Naive B cell (primary cell): ENCODE results near the gene ABO. TPM values are rescaled to one million over a fixed set of nuclear protein-coding genes. Genes with fewer than 3 reads are reported as not detected.

Source experiments
- ATAC-seq, 2 donors: fragments of 150-1000 bp; cut with Tn5 transposase; 2 replicates each; pipeline ENCODE4 v1.10.0; 2021; ENCODE audit warnings: low read depth in 2 of 2, mild to moderate bottlenecking in 2 of 2, moderate library complexity in 2 of 2
- DNase-seq: peaks from one replicate; pipeline ENCODE4 v3.0.0; 2022
- H3K27ac Mint-ChIP-seq, 6 donors: one replicate each; pipeline ENCODE4 v1.8.0; 2020 to 2022; ENCODE audit warnings: mild to moderate bottlenecking in 6 of 6, mixed read lengths in 6 of 6, moderate library complexity in 5 of 6, inconsistent platforms in 2 of 6
- H3K27me3 Mint-ChIP-seq, 3 donors: one replicate each; pipeline ENCODE4 v1.8.0; 2021 to 2022; ENCODE audit warnings: mixed read lengths in 3 of 3, mild to moderate bottlenecking in 1 of 3
- H3K36me3 Mint-ChIP-seq, 2 donors: one replicate each; pipeline ENCODE4 v1.8.0; 2020 to 2022; ENCODE audit warnings: mixed read lengths in 2 of 2, inconsistent platforms in 1 of 2, mild to moderate bottlenecking in 1 of 2
- H3K4me1 Mint-ChIP-seq, 3 donors: one replicate each; pipeline ENCODE4 v1.8.0; 2020 to 2022; ENCODE audit warnings: mixed read lengths in 3 of 3, inconsistent platforms in 1 of 3, mild to moderate bottlenecking in 1 of 3, moderate library complexity in 1 of 3
- H3K4me3 Mint-ChIP-seq, 8 donors: one replicate each; pipeline ENCODE4 v1.8.0; 2020 to 2022; ENCODE audit warnings: mild to moderate bottlenecking in 8 of 8, mixed read lengths in 8 of 8, moderate library complexity in 8 of 8, inconsistent platforms in 2 of 8
- H3K9me3 Mint-ChIP-seq, 7 donors: one replicate each; pipeline ENCODE4 v1.8.0; 2020 to 2022; ENCODE audit warnings: mixed read lengths in 7 of 7, mild to moderate bottlenecking in 5 of 7, inconsistent platforms in 2 of 7, moderate library complexity in 1 of 7
- polyA plus RNA-seq, 6 donors: library from polyadenylated mRNA; unstranded; fragments of 300-500 nt; fragmentation: Illumina TruSeq; gene quantifications; one replicate each; pipeline ENCODE4 v1.2.3, GENCODE V29; 2021; ENCODE audit warnings: low read depth in 6 of 6

ABO gene
- polyA plus RNA-seq, 6 donors from 2014 or later = 0.93 to 0.94 TPM; not detected in 4

DNA sequence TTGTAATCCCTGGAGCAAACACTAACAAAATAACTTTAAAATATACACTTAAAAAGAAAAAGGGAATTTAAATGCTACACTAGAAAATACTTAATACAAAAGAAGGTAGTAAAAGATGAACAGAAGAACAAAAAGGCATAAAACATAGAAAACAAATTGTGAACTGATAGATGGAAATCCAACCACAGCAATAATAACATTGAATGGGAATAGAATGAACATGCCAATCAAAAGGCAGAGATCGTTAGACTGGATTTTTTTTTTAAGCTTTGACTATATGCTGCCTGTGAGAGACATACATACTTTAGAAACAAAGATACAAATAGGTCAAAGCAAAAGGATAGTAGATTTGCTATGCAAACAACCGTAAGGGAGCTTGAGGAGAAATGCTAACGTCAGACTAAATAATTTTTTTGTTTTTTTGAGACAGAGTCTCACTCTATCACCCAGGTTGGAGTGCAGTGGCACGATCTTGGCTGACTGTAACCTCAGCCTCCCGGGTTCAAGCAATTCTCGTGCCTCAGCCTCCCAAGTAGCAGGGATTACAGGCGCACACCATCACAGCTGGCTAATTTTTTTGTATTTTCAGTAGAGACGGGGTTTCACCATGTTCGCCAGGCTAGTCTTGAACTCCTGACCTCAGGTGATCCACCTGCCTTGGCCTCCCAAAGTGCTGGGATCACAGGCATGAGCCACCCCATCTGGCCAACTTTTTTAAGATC lies 6.5 kb downstream of the ABO start:
- H3K9me3 Mint-ChIP-seq = no peaks in the 10 kb centered on the region
- no peak overlapping the region for H3K27ac Mint-ChIP-seq
- H3K4me3 Mint-ChIP-seq = no peak overlapping the region
- ATAC-seq = no peak
- peaks cover 27 to 60% (median 28%) of the 10 kb centered on the region in 3 donors for H3K27me3 Mint-ChIP-seq
- DNase-seq = no peak
- no peaks in the 10 kb centered on the region for H3K4me1 Mint-ChIP-seq
- H3K36me3 Mint-ChIP-seq = no peaks in the 10 kb centered on the region

GRCh38 chr9:133264235-133264764 lies 10.7 kb downstream of the ABO start:
- Mint-ChIP-seq H3K4me1 (no peaks in the 10 kb centered on the region), H3K36me3 (no peaks in the 10 kb centered on the region), H3K9me3 (no peaks in the 10 kb centered on the region), H3K4me3 (no peak overlapping the region), H3K27ac (no peak overlapping the region), H3K27me3 (peaks cover 14 to 41% (median 28%) of the 10 kb centered on the region in 3 donors)
- ATAC-seq (no peak), DNase-seq (no peak)

- Mint-ChIP-seq H3K9me3 (no peaks in the 10 kb centered on the region), H3K27ac (no peak overlapping the region), H3K4me1 (no peaks in the 10 kb centered on the region), H3K4me3 (no peak overlapping the region), H3K27me3 (peaks cover 14 to 35% (median 28%) of the 10 kb centered on the region in 3 donors), H3K36me3 (no peaks in the 10 kb centered on the region)
- ATAC-seq (no peak), DNase-seq (no peak)
These were observed 11.4 kb downstream of the ABO start for GRCh38 chr9:133263557-133263956.

- no peak for ATAC-seq
- no peak overlapping the region for H3K27ac Mint-ChIP-seq
These were observed 12.8 kb downstream of the ABO start for GRCh38 chr9:133262226-133262625.

DNA sequence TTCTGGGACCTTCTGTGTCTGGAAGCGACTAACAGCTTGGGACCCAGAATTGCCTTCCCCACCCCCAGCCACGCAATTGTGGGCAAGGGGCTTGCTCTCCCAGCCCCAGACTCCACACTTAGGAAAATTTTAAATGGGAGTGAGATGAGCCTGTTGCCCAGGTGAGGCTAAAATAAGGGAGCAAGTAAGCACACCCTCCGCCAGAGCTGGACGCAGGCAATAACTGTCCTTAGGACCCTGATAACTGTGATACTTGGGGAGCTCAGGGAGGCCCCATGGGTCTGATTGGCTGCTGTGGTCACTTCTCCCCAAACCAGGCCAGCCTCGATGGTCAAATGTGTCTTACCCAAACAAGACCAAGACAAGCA lies 13.3 kb downstream of the ABO start:
- no peak for ATAC-seq
- H3K27ac Mint-ChIP-seq = no peak overlapping the region
- H3K4me3 Mint-ChIP-seq = no peak overlapping the region
- no peaks in the 10 kb centered on the region for H3K4me1 Mint-ChIP-seq
- no peaks in the 10 kb centered on the region for H3K9me3 Mint-ChIP-seq
- DNase-seq = no peak
- H3K36me3 Mint-ChIP-seq = no peaks in the 10 kb centered on the region
- peaks cover 15 to 28% (median 27%) of the 10 kb centered on the region in 3 donors for H3K27me3 Mint-ChIP-seq

More at GRCh38 chr9:133262226-133262625, 12.8 kb downstream of the ABO start:
- Mint-ChIP-seq H3K4me1 (no peaks in the 10 kb centered on the region), H3K4me3 (no peak overlapping the region), H3K36me3 (no peaks in the 10 kb centered on the region), H3K9me3 (no peaks in the 10 kb centered on the region), H3K27me3 (peaks cover 15 to 31% (median 28%) of the 10 kb centered on the region in 3 donors)
- no peak for DNase-seq

DNA sequence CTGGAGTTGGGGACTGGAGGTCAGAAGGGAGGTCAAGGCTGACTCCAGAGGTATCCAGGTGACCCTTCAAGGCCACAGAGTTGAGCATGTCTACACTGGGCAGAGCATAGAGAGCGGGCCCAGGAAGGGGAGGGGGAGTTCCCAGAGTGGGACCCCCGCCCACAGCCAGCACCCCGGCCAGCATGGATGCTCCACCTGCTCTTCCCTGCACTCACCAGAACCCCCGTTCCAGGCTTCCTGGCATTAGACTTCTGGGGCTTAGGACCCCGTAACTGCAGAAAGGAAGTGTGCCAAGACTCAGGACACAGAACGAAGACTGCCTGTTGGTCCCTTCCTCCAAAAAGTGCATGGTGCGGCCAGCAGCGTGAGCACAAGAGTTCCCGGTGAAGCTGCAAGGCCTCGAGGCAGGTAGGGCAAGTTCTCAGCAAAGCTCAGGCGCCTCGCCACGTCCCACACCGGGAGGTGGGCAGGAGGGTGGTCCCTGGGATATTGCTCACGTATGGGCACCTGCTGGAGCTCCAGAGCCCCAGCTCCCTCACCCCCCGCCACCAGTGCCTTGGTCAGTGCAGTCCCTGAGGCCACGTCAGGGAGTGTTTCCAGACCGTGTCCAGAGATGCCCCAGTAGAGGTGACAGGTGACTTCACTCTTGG lies 13.8 kb downstream of the ABO start:
- peaks cover 15 to 28% (median 22%) of the 10 kb centered on the region in 3 donors for H3K27me3 Mint-ChIP-seq
- no peaks in the 10 kb centered on the region for H3K4me1 Mint-ChIP-seq
- DNase-seq = no peak
- peak overlapping the region in 1 of 8 donors; percentile 33 for H3K4me3 Mint-ChIP-seq
- no peaks in the 10 kb centered on the region for H3K36me3 Mint-ChIP-seq
- H3K27ac Mint-ChIP-seq = no peak overlapping the region
- no peak for ATAC-seq
- no peaks in the 10 kb centered on the region for H3K9me3 Mint-ChIP-seq

GRCh38 chr9:133260334-133261102 lies 14.5 kb downstream of the ABO start:
- Mint-ChIP-seq H3K9me3 (no peaks in the 10 kb centered on the region), H3K4me3 (no peak overlapping the region), H3K4me1 (no peaks in the 10 kb centered on the region), H3K27ac (no peak overlapping the region), H3K27me3 (peaks cover 15 to 28% (median 22%) of the 10 kb centered on the region in 3 donors), H3K36me3 (no peaks in the 10 kb centered on the region)
- no peak for ATAC-seq
- no peak for DNase-seq

DNA sequence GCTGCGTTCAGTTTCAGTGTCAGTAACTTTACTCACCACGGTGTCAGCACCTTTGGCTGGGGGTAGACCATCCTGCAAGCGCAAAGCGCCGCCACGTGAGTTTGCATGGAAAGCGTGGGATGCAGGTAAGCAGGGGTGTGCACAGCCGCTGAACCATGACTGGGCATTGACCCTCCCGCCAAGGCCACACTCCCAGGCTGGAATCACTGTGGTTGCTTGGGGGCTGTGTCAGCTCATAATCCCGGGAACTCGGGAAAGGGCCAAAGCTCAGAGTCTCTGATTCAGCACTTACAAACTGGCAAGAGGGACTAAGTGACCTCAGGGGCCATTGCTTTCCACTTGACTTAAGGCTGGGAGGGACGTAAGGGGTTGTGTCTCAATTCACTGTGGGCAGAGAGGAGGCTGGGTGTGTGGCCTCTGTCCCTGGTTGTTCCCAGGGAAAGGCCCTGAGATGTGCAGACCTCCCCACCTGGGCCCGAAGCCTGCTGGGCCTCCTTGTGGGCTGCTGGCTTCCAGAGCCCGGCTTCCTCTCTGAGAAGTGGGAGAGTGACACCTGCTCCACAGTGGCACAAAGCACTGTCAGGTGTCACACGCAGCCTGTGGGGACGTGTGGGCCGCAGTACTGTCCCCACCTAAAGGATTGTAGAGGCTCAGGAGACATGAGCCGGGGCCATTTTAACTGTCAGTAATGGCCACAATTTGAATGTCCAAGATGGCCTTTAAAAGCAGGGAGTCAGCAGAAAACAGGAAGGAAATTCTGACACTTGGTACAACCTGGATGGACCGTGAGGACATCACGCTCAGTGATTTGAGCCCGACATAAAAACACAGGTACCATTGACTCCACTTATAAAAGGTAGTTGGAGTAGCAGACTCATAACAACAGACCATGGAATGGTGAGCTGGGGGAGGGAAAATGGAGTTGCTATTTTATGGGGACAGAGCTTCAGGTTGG lies 16.7 kb downstream of the ABO start:
- peaks cover 0 to 1% (median 0%) of the 10 kb centered on the region in 7 donors for H3K9me3 Mint-ChIP-seq

GRCh38 chr9:133257465-133257956 lies 17.5 kb downstream of the ABO start:
- ATAC-seq (no peak), DNase-seq (no peak)
- Mint-ChIP-seq H3K4me1 (no peaks in the 10 kb centered on the region), H3K36me3 (no peaks in the 10 kb centered on the region), H3K4me3 (no peak overlapping the region), H3K27ac (no peak overlapping the region), H3K9me3 (peaks cover 0 to 3% (median 0%) of the 10 kb centered on the region in 7 donors), H3K27me3 (peaks cover 10 to 20% (median 16%) of the 10 kb centered on the region in 3 donors)

More for the DNA sequence above, 16.7 kb downstream of the ABO start:
- H3K36me3 Mint-ChIP-seq = no peaks in the 10 kb centered on the region
- H3K27ac Mint-ChIP-seq = no peak overlapping the region
- no peak for ATAC-seq
- H3K4me3 Mint-ChIP-seq = no peak overlapping the region
- no peaks in the 10 kb centered on the region for H3K4me1 Mint-ChIP-seq
- H3K27me3 Mint-ChIP-seq = peaks cover 10 to 23% (median 17%) of the 10 kb centered on the region in 3 donors
- DNase-seq = no peak

GRCh38 chr9:133256686-133257091 lies 18.3 kb downstream of the ABO start:
- H3K4me3 Mint-ChIP-seq = peak overlapping the region in 1 of 8 donors; percentile 42
- peaks cover 9 to 13% (median 10%) of the 10 kb centered on the region in 3 donors for H3K27me3 Mint-ChIP-seq
- H3K36me3 Mint-ChIP-seq = no peaks in the 10 kb centered on the region
- no peaks in the 10 kb centered on the region for H3K4me1 Mint-ChIP-seq
- H3K9me3 Mint-ChIP-seq = peaks cover 0 to 3% (median 0%) of the 10 kb centered on the region in 7 donors
- ATAC-seq (no peak), DNase-seq (no peak)
- no peak overlapping the region for H3K27ac Mint-ChIP-seq

DNA sequence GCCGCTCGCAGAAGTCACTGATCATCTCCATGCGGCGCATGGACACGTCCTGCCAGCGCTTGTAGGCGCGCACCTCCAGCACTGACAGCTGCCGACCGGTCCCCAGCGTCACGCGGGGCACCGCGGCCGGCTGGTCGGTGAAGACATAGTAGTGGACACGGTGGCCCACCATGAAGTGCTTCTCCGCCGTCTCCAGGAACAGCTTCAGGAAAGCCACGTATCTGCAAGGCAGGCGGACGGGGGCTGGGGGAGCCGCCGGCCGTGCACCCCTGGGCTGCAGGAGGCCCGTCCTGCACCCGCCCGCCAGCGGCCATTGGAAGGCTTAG lies 18.9 kb downstream of the ABO start:
- Mint-ChIP-seq H3K4me3 (no peak overlapping the region), H3K27ac (no peak overlapping the region), H3K27me3 (peaks cover 9 to 12% (median 10%) of the 10 kb centered on the region in 3 donors), H3K36me3 (no peaks in the 10 kb centered on the region), H3K4me1 (no peaks in the 10 kb centered on the region), H3K9me3 (peaks cover 0 to 3% (median 0%) of the 10 kb centered on the region in 7 donors)
- DNase-seq (no peak), ATAC-seq (no peak)

DNA sequence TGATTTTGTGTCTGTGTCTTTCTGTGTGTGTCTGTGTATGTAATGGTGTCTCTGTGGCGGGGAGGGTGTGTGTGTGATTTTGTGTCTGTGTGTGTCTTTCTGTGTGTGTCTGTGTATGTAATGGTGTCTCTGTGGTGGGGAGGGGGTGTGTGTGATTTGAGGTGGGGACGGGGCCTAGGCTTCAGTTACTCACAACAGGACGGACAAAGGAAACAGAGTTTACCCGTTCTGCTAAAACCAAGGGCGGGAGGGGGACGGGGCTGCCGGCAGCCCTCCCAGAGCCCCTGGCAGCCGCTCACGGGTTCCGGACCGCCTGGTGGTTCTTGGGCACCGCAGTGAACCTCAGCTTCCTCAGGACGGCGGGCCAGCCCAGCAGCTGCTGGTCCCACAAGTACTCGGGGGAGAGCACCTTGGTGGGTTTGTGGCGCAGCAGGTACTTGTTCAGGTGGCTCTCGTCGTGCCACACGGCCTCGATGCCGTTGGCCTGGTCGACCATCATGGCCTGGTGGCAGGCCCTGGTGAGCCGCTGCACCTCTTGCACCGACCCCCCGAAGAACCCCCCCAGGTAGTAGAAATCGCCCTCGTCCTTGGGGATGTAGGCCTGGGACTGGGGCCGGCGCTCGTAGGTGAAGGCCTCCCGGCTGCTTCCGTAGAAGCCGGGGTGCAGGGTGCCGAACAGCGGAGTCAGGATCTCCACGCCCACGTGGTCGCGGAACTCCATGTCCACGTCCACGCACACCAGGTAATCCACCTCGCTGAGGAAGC lies 19.4 kb downstream of the ABO start:
- Mint-ChIP-seq H3K36me3 (no peaks in the 10 kb centered on the region), H3K4me1 (no peaks in the 10 kb centered on the region), H3K4me3 (no peak overlapping the region), H3K27ac (no peak overlapping the region), H3K9me3 (peaks cover 0 to 3% (median 0%) of the 10 kb centered on the region in 7 donors), H3K27me3 (peaks cover 5 to 10% (median 7%) of the 10 kb centered on the region in 3 donors)
- ATAC-seq (no peak), DNase-seq (no peak)
